HEK293T (cell line): ENCODE results near the gene CROT.

ENCODE experiments used
- CTCF ChIA-PET: fragments of 350-600 bp; formaldehyde crosslinking; extraction: SDS; loops from one replicate; lab custom pipeline; 2021; ENCODE audit warnings: antibody characterized with exemption, inconsistent platforms; lab: Yijun Ruan, JAX
- POLR2A ChIA-PET: fragments of 350-600 bp; formaldehyde crosslinking; extraction: SDS; loops from one replicate; lab custom pipeline; 2020; ENCODE audit warnings: antibody characterized with exemption, inconsistent platforms; lab: Yijun Ruan, JAX
- DNase-seq: peaks from one replicate; pipeline ENCODE4 v3.0.0; 2012; ENCODE audit warnings: mixed read lengths; ENCODE audit errors: extremely low spot score
- ARNT ChIP-seq: fragments of 450-650 bp; IDR thresholded peaks from 2 replicates; pipeline ENCODE4 v1.6.1; 2017; ENCODE audit warnings: mild to moderate bottlenecking
- BHLHE40 ChIP-seq: fragments of 450-650 bp; IDR thresholded peaks from 2 replicates; pipeline ENCODE4 v1.6.1; 2016; ENCODE audit warnings: mild to moderate bottlenecking, moderate library complexity, borderline replicate concordance
- CTBP1 ChIP-seq: fragments of 450-650 bp; IDR thresholded peaks from 2 replicates; pipeline ENCODE4 v1.6.1; 2016; ENCODE audit warnings: borderline replicate concordance
- ELF4 ChIP-seq: fragments of 450-650 bp; IDR thresholded peaks from 2 replicates; pipeline ENCODE4 v1.6.1; 2017; ENCODE audit warnings: antibody characterized with exemption
- FOXA1 ChIP-seq: fragments of 450-650 bp; IDR thresholded peaks from 2 replicates; pipeline ENCODE4 v1.6.1; 2016; ENCODE audit warnings: mild to moderate bottlenecking
- FOXK2 ChIP-seq: fragments of 450-650 bp; IDR thresholded peaks from 2 replicates; pipeline ENCODE4 v1.6.1; 2016; ENCODE audit warnings: mild to moderate bottlenecking
- FOXM1 ChIP-seq: fragments of 450-650 bp; IDR thresholded peaks from 2 replicates; pipeline ENCODE4 v1.6.1; 2017; ENCODE audit warnings: mild to moderate bottlenecking, borderline replicate concordance
- HDGF ChIP-seq: fragments of 450-650 bp; IDR thresholded peaks from 2 replicates; pipeline ENCODE4 v1.6.1; 2017; ENCODE audit warnings: antibody characterized with exemption, borderline replicate concordance
- L3MBTL2 ChIP-seq: fragments of 450-650 bp; conservative IDR thresholded peaks from 2 replicates; pipeline ENCODE4 v1.6.1; 2016; ENCODE audit warnings: mild to moderate bottlenecking
- LEF1 ChIP-seq: fragments of 450-650 bp; IDR thresholded peaks from 2 replicates; pipeline ENCODE4 v1.6.1; 2017; ENCODE audit warnings: mild to moderate bottlenecking, borderline replicate concordance
- NFRKB ChIP-seq: fragments of 450-650 bp; IDR thresholded peaks from 2 replicates; pipeline ENCODE4 v1.6.1; 2016; ENCODE audit warnings: mild to moderate bottlenecking, moderate library complexity
- PKNOX1 ChIP-seq: fragments of 450-650 bp; IDR thresholded peaks from 2 replicates; pipeline ENCODE4 v1.6.1; 2016
- SP1 ChIP-seq: fragments of 450-650 bp; IDR thresholded peaks from 2 replicates; pipeline ENCODE4 v1.6.1; 2017
- SUZ12 ChIP-seq: fragments of 450-650 bp; IDR thresholded peaks from 2 replicates; pipeline ENCODE4 v1.6.1; 2016; ENCODE audit warnings: mild to moderate bottlenecking
- TARDBP ChIP-seq: fragments of 450-650 bp; IDR thresholded peaks from 2 replicates; pipeline ENCODE4 v1.6.1; 2016
- ZNF384 ChIP-seq: fragments of 450-650 bp; IDR thresholded peaks from 2 replicates; pipeline ENCODE4 v1.6.1; 2016

The CROT gene

DNA sequence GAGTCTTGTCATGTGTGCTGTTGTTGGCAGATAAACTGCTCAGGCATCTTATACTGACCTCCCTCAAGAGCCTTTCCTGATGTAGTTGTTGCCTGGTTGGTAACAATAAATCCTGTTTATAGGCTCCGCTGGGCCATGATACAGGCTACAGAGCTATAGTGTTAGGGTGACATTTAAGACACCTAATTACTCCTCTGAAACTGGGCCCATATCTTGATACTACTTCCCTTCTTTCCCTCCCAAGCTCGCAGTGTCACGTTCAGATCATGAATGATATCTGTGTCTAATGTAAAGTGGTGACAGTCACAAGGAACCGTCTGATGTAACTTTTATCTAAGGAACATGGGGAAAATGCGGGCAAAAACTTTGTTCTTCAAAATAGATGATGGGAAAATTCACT lies 35.4 kb downstream of the CROT start:
- CTCF ChIA-PET, result no interaction called here
- POLR2A ChIA-PET, result no interaction called here
- DNase-seq, result no peak
- no peak for TF ChIP-seq ZNF384
- TF ChIP-seq NFRKB, result no peak
- no peak for TF ChIP-seq HDGF
- no peak for TF ChIP-seq PKNOX1
- no peak for TF ChIP-seq BHLHE40

- POLR2A ChIA-PET, result no interaction called here
- no peak for DNase-seq
- CTCF ChIA-PET, result no interaction called here
- TF ChIP-seq LEF1 (no peak), ELF4 (no peak), ZNF384 (no peak), ARNT (no peak), TARDBP (no peak), NFRKB (no peak), SUZ12 (no peak), PKNOX1 (no peak), FOXM1 (no peak), FOXK2 (no peak), L3MBTL2 (no peak), FOXA1 (no peak)
Measured at GRCh38 chr7:87391020-87391701, 45.7 kb downstream of the CROT start.

GRCh38 chr7:87395442-87396020 lies 50.1 kb downstream of the CROT start:
- TF ChIP-seq SUZ12 (no peak), PKNOX1 (no peak), FOXK2 (no peak), BHLHE40 (no peak), FOXM1 (no peak), CTBP1 (no peak), FOXA1 (no peak), TARDBP (no peak), ZNF384 (no peak), ELF4 (no peak), L3MBTL2 (no peak), HDGF (no peak)
- CTCF ChIA-PET, result no interaction called here
- POLR2A ChIA-PET, result no interaction called here

DNA sequence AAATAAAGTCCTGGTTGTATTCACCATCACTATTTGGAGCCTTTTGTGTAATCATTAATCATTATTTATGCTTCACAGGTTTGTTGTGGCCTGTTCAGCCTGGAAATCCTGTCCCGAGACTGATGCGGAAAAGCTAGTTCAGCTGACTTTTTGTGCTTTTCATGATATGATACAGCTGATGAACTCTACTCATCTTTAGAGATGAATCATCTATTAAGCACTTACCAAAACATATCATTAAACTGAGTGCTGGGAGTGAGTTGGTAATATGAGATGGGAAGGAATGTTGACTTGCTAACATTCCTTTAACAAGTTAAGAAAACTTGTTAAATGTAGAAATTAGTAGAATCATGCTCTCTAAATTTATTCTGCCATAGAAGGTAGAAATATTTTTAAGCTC lies 53.0 kb downstream of the CROT start:
- TF ChIP-seq L3MBTL2 (no peak), PKNOX1 (no peak), SUZ12 (no peak), FOXA1 (no peak), ELF4 (no peak), LEF1 (no peak), SP1 (no peak), ARNT (no peak), FOXM1 (no peak), HDGF (no peak), CTBP1 (no peak), BHLHE40 (no peak), TARDBP (no peak), FOXK2 (no peak), NFRKB (no peak), ZNF384 (no peak)
- ChIA-PET POLR2A (no interaction called here), CTCF (no interaction called here)
- DNase-seq, result no peak

More at GRCh38 chr7:87395442-87396020, 50.1 kb downstream of the CROT start:
- no peak for DNase-seq

GRCh38 chr7:87404674-87405073 lies 59.2 kb downstream of the CROT start:
- CTCF ChIA-PET, result interaction anchor here (1.2 kb wide), 1 partner anchor 12 kb away, joined by 4 read pairs; no protein-coding TSS in a partner anchor
- POLR2A ChIA-PET, result no interaction called here
- TF ChIP-seq BHLHE40 (no peak), PKNOX1 (no peak), ZNF384 (no peak), HDGF (no peak), SUZ12 (no peak), LEF1 (no peak), SP1 (no peak), CTBP1 (no peak), TARDBP (no peak), ARNT (no peak), FOXM1 (no peak), ELF4 (no peak), FOXK2 (no peak), FOXA1 (no peak), NFRKB (no peak), L3MBTL2 (no peak)
- no peak for DNase-seq
